ENCODE data around the gene CDH13.

CDH13 gene

GRCh38 chr16:82699711-82700495, 73.1 kb downstream of the CDH13 start:
- DNase-seq = no peak

- no peak for DNase-seq
Measured at GRCh38 chr16:82700541-82701235, 73.9 kb downstream of the CDH13 start.

GRCh38 chr16:82701442-82701955, 74.7 kb downstream of the CDH13 start:
- DNase-seq = no peak

GRCh38 chr16:82703161-82703560, 76.4 kb downstream of the CDH13 start:
- DNase-seq = no peak

- no peak for DNase-seq
Measured at GRCh38 chr16:82703871-82704768, 77.4 kb downstream of the CDH13 start.

GRCh38 chr16:82709987-82710386, 83.2 kb downstream of the CDH13 start:
- DNase-seq = no peak

GRCh38 chr16:82713778-82714177, 87.0 kb downstream of the CDH13 start:
- DNase-seq = no peak

GRCh38 chr16:82715160-82715559, 88.4 kb downstream of the CDH13 start:
- no peak for DNase-seq

- DNase-seq = no peak
Measured at GRCh38 chr16:82715833-82716232, 89.1 kb downstream of the CDH13 start.

- no peak for DNase-seq
Measured at GRCh38 chr16:82716361-82716855, 89.6 kb downstream of the CDH13 start.

- no peak for DNase-seq
Measured at GRCh38 chr16:82720414-82720813, 93.6 kb downstream of the CDH13 start.

- no peak for DNase-seq
Measured at GRCh38 chr16:82726306-82726705, 99.5 kb downstream of the CDH13 start.

- no peak for DNase-seq
Measured at GRCh38 chr16:82728901-82729300, 102.1 kb downstream of the CDH13 start.

- no peak for DNase-seq
Measured at GRCh38 chr16:82730901-82731300, 104.1 kb downstream of the CDH13 start.

GRCh38 chr16:82732461-82732860, 105.7 kb downstream of the CDH13 start:
- no peak for DNase-seq

GRCh38 chr16:82735186-82735585, 108.4 kb downstream of the CDH13 start:
- DNase-seq = no peak

- no peak for DNase-seq
Measured at GRCh38 chr16:82735673-82736091, 108.9 kb downstream of the CDH13 start.

- no peak for DNase-seq
Measured at GRCh38 chr16:82736224-82736623, 109.5 kb downstream of the CDH13 start.

GRCh38 chr16:82738699-82739098, 111.9 kb downstream of the CDH13 start:
- DNase-seq = no peak

- no peak for DNase-seq
Measured at GRCh38 chr16:82741073-82741615, 114.4 kb downstream of the CDH13 start.

- DNase-seq = no peak
Measured at GRCh38 chr16:82744958-82745357, 118.2 kb downstream of the CDH13 start.

GRCh38 chr16:82748026-82748425, 121.3 kb downstream of the CDH13 start:
- peak; percentile 62 for DNase-seq

- no peak for DNase-seq
Measured at GRCh38 chr16:82750068-82750467, 123.3 kb downstream of the CDH13 start.

All from NCI-H1105 treated with DMSO at 0.1 percent for 48 hours (cell line).